Activated CD8-positive, alpha-beta memory T cell treated with anti-CD3 and anti-CD28 coated beads, Interleukin-2, amount 10 ng/mL, durations not matched to agents 7 days and 5 days (primary cell): ENCODE measurements around the gene ADGRE3. TPM values are rescaled to one million over a fixed set of nuclear protein-coding genes. Genes with fewer than 3 reads are reported as not detected.
"Not testable (repeated sequence)": the region's sequence is repeated elsewhere in the genome, so short reads cannot be mapped to it uniquely, and the experiment has no call there.

Experiments used
- ATAC-seq: fragments of 150-1000 bp; cut with Tn5 transposase; one replicate; pipeline ENCODE4 v1.10.0; 2021; ENCODE audit warnings: moderate library complexity
- CTCF ChIA-PET: fragments of 350-600 bp; sonication (Branson Sonifier 250); formaldehyde crosslinking; loops from one replicate; lab custom pipeline; 2021; ENCODE audit warnings: antibody characterized with exemption; lab: Charles Lee
- DNase-seq: peaks from one replicate; pipeline ENCODE4 v3.0.0-alpha.2; 2020
- H3K27ac Mint-ChIP-seq: one replicate; pipeline ENCODE4 v1.8.0; 2021; ENCODE audit warnings: mild to moderate bottlenecking, mixed read lengths
- H3K27me3 Mint-ChIP-seq: one replicate; pipeline ENCODE4 v1.8.0; 2021; ENCODE audit warnings: mixed read lengths
- H3K36me3 Mint-ChIP-seq: one replicate; pipeline ENCODE4 v1.8.0; 2021; ENCODE audit warnings: mild to moderate bottlenecking, mixed read lengths
- H3K4me1 Mint-ChIP-seq: one replicate; pipeline ENCODE4 v1.8.0; 2021; ENCODE audit warnings: mixed read lengths
- H3K4me3 Mint-ChIP-seq: one replicate; pipeline ENCODE4 v1.8.0; 2021; ENCODE audit warnings: mild to moderate bottlenecking, moderate library complexity, mixed read lengths
- H3K9me3 Mint-ChIP-seq: one replicate; pipeline ENCODE4 v1.8.0; 2022; ENCODE audit warnings: low read depth, mixed read lengths
- total RNA-seq, 2 experiments: library from RNA; stranded (reverse); gene quantifications; one replicate each; pipeline ENCODE4 v1.2.3, GENCODE V29; 2021

Gene ADGRE3
- total RNA-seq, 2 experiments from 2014 or later: not detected

- no peak for DNase-seq
- CTCF ChIA-PET: no interaction called here
- Mint-ChIP-seq H3K4me1 (no peaks in the 10 kb centered on the region), H3K36me3 (no peaks in the 10 kb centered on the region), H3K4me3 (no peak overlapping the region), H3K27me3 (peaks cover 3% of the 10 kb centered on the region), H3K9me3 (no peaks in the 10 kb centered on the region), H3K27ac (no peak overlapping the region)
- ATAC-seq: no peak
Observed at GRCh38 chr19:14654786-14655560, 19.7 kb downstream of the ADGRE3 start.

GRCh38 chr19:14650161-14650560, 24.5 kb downstream of the ADGRE3 start:
- ATAC-seq (no peak), DNase-seq (no peak)
- Mint-ChIP-seq H3K27me3 (no peaks in the 10 kb centered on the region), H3K4me3 (no peak overlapping the region), H3K27ac (no peak overlapping the region), H3K4me1 (no peaks in the 10 kb centered on the region), H3K36me3 (no peaks in the 10 kb centered on the region), H3K9me3 (peaks cover 2% of the 10 kb centered on the region)
- CTCF ChIA-PET: no interaction called here

DNA sequence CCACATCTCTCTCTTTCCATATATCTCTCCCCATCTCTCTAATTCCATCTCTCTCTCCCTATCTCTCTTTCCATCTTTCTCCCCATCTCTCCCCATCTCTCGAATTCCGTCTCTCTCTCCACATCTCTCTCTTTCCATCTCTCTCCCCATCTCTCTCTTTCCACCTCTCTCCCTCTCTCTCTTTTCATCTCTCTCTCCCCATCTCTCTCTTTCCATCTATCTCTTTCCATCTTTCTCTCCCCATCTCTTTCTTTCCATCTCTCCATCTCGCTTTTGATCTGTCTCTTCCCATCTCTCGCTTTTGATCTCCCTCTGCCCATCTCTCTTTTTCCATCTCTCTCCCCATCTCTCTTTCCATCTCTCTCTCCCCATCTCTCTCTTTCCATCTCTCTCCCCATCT, 25.6 kb downstream of the ADGRE3 start:
- peaks cover 2% of the 10 kb centered on the region for H3K9me3 Mint-ChIP-seq
- H3K27ac Mint-ChIP-seq: no peak overlapping the region
- H3K27me3 Mint-ChIP-seq: no peaks in the 10 kb centered on the region
- H3K4me3 Mint-ChIP-seq: no peak overlapping the region
- no peak for DNase-seq
- ATAC-seq: no peak
- CTCF ChIA-PET: no interaction called here
- no peaks in the 10 kb centered on the region for H3K4me1 Mint-ChIP-seq
- no peaks in the 10 kb centered on the region for H3K36me3 Mint-ChIP-seq

GRCh38 chr19:14648506-14648905, 26.1 kb downstream of the ADGRE3 start:
- CTCF ChIA-PET: no interaction called here
- Mint-ChIP-seq H3K4me1 (no peaks in the 10 kb centered on the region), H3K27me3 (no peaks in the 10 kb centered on the region), H3K27ac (no peak overlapping the region), H3K4me3 (no peak overlapping the region), H3K9me3 (peaks cover 2% of the 10 kb centered on the region), H3K36me3 (no peaks in the 10 kb centered on the region)
- DNase-seq: no peak
- ATAC-seq: no peak

DNA sequence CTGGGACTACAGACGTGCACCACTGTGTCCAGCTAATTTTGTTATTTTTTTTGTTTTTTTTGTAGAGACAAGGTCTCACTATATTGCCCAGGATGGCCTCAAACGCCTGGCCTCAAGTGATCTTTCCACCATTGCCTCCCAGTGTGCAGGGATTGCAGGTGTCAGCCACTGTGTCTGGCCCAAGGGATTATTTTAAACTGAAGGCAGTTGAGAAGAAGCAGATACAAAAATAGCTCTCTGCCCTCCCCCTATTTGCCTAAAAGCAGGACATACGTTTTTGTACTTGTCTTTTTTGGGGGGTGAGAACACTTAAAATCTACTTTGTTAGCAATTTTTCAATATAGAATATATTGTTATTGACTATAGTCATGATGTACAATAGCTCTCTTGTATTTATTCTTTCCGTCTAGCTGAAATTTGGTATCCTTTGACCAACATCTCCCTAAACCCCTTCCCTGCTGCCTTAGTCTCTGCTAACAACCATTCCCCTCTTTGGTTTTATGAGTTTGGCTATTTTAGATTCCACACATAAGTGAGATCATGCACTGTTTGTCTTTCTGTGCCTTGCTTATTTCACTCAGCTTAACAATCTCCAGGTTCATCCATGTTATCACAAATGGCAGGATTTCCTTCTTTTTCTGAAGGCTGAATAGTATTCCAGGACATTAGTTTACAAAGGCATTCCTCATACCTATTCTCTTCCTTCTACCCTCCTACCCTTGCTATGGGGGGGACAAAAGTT, 34.9 kb downstream of the ADGRE3 start:
- H3K4me3 Mint-ChIP-seq: no peak overlapping the region
- H3K4me1 Mint-ChIP-seq: no peaks in the 10 kb centered on the region
- H3K9me3 Mint-ChIP-seq: peaks cover 12% of the 10 kb centered on the region
- H3K27ac Mint-ChIP-seq: no peak overlapping the region
- ATAC-seq: no peak
- CTCF ChIA-PET: no interaction called here
- H3K36me3 Mint-ChIP-seq: no peaks in the 10 kb centered on the region
- no peak for DNase-seq
- no peaks in the 10 kb centered on the region for H3K27me3 Mint-ChIP-seq

DNA sequence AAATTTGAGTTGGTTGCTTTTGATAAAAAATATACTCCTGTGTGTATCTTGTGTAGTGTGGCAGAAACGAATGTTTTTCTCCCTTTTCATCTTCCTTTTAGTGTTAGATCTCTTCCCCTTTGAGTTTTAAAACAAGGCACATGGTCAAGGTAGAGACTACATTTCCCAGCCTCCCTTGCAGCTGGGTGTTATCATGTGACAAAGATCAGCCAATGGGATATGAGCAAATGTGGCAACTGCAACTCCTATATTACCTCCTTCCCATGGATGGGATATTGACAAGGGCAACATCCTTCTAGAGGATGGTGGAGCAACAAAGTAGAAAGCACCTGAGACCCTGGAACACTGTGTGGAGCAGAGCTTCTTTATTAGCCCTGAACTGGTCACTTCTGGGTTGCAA, 42.4 kb downstream of the ADGRE3 start:
- Mint-ChIP-seq H3K27ac (no peak overlapping the region), H3K27me3 (no peaks in the 10 kb centered on the region), H3K4me3 (no peak overlapping the region), H3K4me1 (no peaks in the 10 kb centered on the region), H3K36me3 (no peaks in the 10 kb centered on the region), H3K9me3 (peaks cover 10% of the 10 kb centered on the region)
- CTCF ChIA-PET: interaction anchor here (0.9 kb wide), 1 partner anchor 59 kb away, joined by 4 read pairs; no protein-coding TSS in a partner anchor
- DNase-seq (no peak), ATAC-seq (no peak)

GRCh38 chr19:14629557-14629956, 45.1 kb downstream of the ADGRE3 start:
- ATAC-seq (no peak), DNase-seq (no peak)
- H3K4me1 Mint-ChIP-seq: no peaks in the 10 kb centered on the region
- CTCF ChIA-PET: interaction anchor here (0.7 to 1.5 kb wide), 2 partner anchors 56 to 57 kb away, joined by 3 read pairs; no protein-coding TSS in a partner anchor
- peaks cover 11% of the 10 kb centered on the region for H3K9me3 Mint-ChIP-seq
- H3K27me3 Mint-ChIP-seq: no peaks in the 10 kb centered on the region
- H3K36me3 Mint-ChIP-seq: no peaks in the 10 kb centered on the region
- no peak overlapping the region for H3K27ac Mint-ChIP-seq
- H3K4me3 Mint-ChIP-seq: no peak overlapping the region

DNA sequence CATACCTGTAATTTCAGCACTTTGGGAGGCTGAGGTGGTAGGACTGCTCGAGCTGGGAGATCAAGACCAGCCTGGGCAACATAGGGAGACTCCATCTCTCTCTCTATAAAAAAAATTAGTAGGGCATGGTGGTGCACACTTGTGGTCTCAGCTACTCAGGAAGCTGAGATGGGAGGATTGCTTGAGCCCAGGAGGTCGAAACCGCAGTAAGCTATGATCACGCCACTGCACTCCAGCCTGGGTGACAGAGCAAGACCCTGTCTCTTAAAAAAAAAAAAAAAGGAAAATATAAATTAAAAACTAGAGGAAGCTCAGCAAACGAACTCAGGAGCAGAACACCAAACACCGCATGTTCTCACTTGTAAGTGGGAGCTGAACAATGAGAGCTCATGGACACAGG, 50.2 kb downstream of the ADGRE3 start:
- H3K27me3 Mint-ChIP-seq, H3K36me3 Mint-ChIP-seq, H3K4me1 Mint-ChIP-seq, ATAC-seq, CTCF ChIA-PET, DNase-seq, H3K4me3 Mint-ChIP-seq, H3K27ac Mint-ChIP-seq: not testable (repeated sequence)
- H3K9me3 Mint-ChIP-seq: peaks cover 14% of the 10 kb centered on the region

DNA sequence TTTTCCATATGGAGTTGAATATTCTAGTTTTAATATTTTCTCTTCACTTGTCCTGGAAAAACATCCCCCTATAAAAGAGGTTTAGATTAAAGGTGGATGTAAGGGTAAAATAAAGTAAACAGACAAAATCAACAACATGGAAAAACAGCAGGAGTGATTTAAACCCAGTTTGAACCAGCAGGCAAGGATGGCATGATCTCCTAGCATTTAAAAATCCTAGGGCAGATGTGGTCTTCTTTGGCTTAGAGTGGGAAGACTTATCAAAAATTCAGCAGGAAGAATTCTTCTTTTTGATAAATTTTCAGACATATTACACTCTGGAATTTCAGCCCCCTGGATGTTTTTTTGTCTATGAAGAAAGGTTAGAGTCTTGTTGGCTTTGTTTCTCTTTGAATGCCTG, 55.2 kb downstream of the ADGRE3 start:
- H3K27ac Mint-ChIP-seq: no peak overlapping the region
- CTCF ChIA-PET: no interaction called here
- no peak for DNase-seq
- H3K4me1 Mint-ChIP-seq: no peaks in the 10 kb centered on the region
- peaks cover 2% of the 10 kb centered on the region for H3K36me3 Mint-ChIP-seq
- no peaks in the 10 kb centered on the region for H3K27me3 Mint-ChIP-seq
- peaks cover 12% of the 10 kb centered on the region for H3K9me3 Mint-ChIP-seq
- no peak for ATAC-seq
- no peak overlapping the region for H3K4me3 Mint-ChIP-seq

DNA sequence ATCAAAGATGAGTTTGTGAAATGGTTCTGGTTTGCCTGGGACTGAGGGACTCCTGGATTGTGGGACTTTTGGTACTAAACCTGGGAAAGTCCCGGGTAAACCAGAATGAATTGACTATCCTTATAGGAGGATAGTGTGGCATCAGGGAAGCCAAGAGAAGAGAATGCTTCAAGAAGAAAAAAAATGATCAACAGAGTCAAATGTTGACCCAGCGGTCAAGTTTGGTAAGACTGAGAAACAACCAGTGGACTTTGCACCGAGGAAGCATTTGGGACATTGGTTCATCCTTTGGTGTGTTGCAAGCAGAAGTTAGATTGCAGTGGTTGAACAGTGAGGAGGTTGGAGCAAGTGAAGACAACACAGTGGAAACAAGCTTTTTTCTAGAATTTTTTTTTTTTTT, 58.2 kb downstream of the ADGRE3 start:
- ATAC-seq: no peak
- H3K36me3 Mint-ChIP-seq: peaks cover 2% of the 10 kb centered on the region
- DNase-seq: no peak
- no peaks in the 10 kb centered on the region for H3K4me1 Mint-ChIP-seq
- no peaks in the 10 kb centered on the region for H3K27me3 Mint-ChIP-seq
- H3K9me3 Mint-ChIP-seq: peaks cover 12% of the 10 kb centered on the region
- no peak overlapping the region for H3K27ac Mint-ChIP-seq
- H3K4me3 Mint-ChIP-seq: no peak overlapping the region
- CTCF ChIA-PET: no interaction called here

GRCh38 chr19:14615623-14616022, 59.0 kb downstream of the ADGRE3 start:
- Mint-ChIP-seq H3K27ac (no peak overlapping the region), H3K9me3 (peaks cover 12% of the 10 kb centered on the region), H3K4me3 (no peak overlapping the region), H3K36me3 (peaks cover 2% of the 10 kb centered on the region), H3K27me3 (no peaks in the 10 kb centered on the region), H3K4me1 (no peaks in the 10 kb centered on the region)
- DNase-seq (no peak), ATAC-seq (no peak)
- CTCF ChIA-PET: no interaction called here

GRCh38 chr19:14614099-14614412, 60.6 kb downstream of the ADGRE3 start:
- Mint-ChIP-seq H3K27ac (no peak overlapping the region), H3K9me3 (peaks cover 3% of the 10 kb centered on the region), H3K4me3 (no peak overlapping the region), H3K4me1 (no peaks in the 10 kb centered on the region), H3K27me3 (no peaks in the 10 kb centered on the region), H3K36me3 (no peaks in the 10 kb centered on the region)
- DNase-seq: no peak
- no peak for ATAC-seq
- CTCF ChIA-PET: no interaction called here

GRCh38 chr19:14613399-14614098, 61.1 kb downstream of the ADGRE3 start:
- H3K36me3 Mint-ChIP-seq, H3K9me3 Mint-ChIP-seq, CTCF ChIA-PET: not testable (repeated sequence)

DNA sequence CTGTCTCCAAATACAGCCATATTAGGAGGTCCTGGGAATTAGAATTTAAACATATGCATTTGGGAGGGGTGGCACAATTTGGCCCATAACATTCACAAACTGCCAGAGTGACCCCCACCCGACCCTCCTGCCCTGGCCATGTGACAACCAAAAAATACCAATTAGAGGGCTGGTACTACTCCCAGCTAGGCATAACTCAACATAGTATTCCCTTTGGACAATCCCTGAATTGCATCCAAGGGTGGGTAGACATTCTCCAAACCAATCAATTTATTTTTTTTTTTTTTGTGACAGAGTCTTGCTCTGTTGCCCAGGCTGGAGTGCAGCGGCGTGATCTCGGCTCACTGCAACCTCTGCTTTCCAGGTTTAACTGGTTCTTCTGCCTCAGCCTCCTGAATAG, 62.0 kb downstream of the ADGRE3 start:
- DNase-seq: no peak
- H3K4me1 Mint-ChIP-seq: no peaks in the 10 kb centered on the region

More at GRCh38 chr19:14613399-14614098, 61.1 kb downstream of the ADGRE3 start:
- H3K4me3 Mint-ChIP-seq, ATAC-seq, DNase-seq, H3K27ac Mint-ChIP-seq, H3K4me1 Mint-ChIP-seq, H3K27me3 Mint-ChIP-seq: not testable (repeated sequence)

More for the DNA sequence above, 62.0 kb downstream of the ADGRE3 start:
- H3K27me3 Mint-ChIP-seq: no peaks in the 10 kb centered on the region
- H3K27ac Mint-ChIP-seq: no peak overlapping the region
- peaks cover 2% of the 10 kb centered on the region for H3K9me3 Mint-ChIP-seq
- H3K36me3 Mint-ChIP-seq: no peaks in the 10 kb centered on the region
- no peak overlapping the region for H3K4me3 Mint-ChIP-seq
- CTCF ChIA-PET: no interaction called here
- ATAC-seq: no peak
